SK-N-SH (cell line): Measurements from ENCODE around the gene MAST4. TPM values are rescaled to one million over a fixed set of nuclear protein-coding genes. Genes with fewer than 3 reads are reported as not detected.

Experiments
- CTCF ChIA-PET: fragments of 300-600, 350-600 bp; formaldehyde crosslinking; extraction: SDS; loops from one replicate; lab custom pipeline; 2021; lab: Yijun Ruan, JAX
- POLR2A ChIA-PET: fragments of 350-600 bp; sonication (Branson Sonifier 250); formaldehyde crosslinking; extraction: SDS; loops from one replicate; lab custom pipeline; 2020; ENCODE audit warnings: antibody characterized with exemption, inconsistent platforms; lab: Yijun Ruan, JAX
- DNase-seq: peaks from one replicate; pipeline ENCODE4 v3.0.0; 2012
- H2AFZ ChIP-seq: fragments of 200-600 bp; sonication (generic); 2 replicates; pipeline ENCODE4 v1.8.1; 2016; ENCODE audit warnings: antibody characterized with exemption, mild to moderate bottlenecking, low read depth
- H3F3A ChIP-seq: fragments of 200-600 bp; sonication (generic); replicated peaks from 2 replicates; pipeline ENCODE3; 2016; ENCODE audit warnings: antibody characterized with exemption, mild to moderate bottlenecking; ENCODE audit not compliant: insufficient read depth
- H3K27ac ChIP-seq, 2 experiments: fragments of 200-500 bp in 1 of 2; fragments of 200-600 bp in 1 of 2; sonication (Bioruptor generic) in 1 of 2; sonication (generic), shearing (Covaris generic) in 1 of 2; 2 replicates each; pipeline versions ENCODE4 v1.5.1 to v1.6.1; 2014 to 2016; ENCODE audit warnings: low read depth in 2 of 2, inconsistent platforms in 1 of 2, low read length in 1 of 2, mild to moderate bottlenecking in 1 of 2, mixed read lengths in 1 of 2
- H3K27me3 ChIP-seq: fragments of 200-600 bp; sonication (generic), shearing (Covaris generic); 2 replicates; pipeline ENCODE4 v1.6.1; 2016; ENCODE audit warnings: mixed run types; ENCODE audit not compliant: insufficient read depth
- H3K36me3 ChIP-seq, 2 experiments: fragments of 200-500 bp in 1 of 2; fragments of 200-600 bp in 1 of 2; sonication (Bioruptor generic) in 1 of 2; sonication (generic) in 1 of 2; replicated peaks in 1 of 2; 2 replicates each; pipeline versions ENCODE3 to v1.5.1; 2014 to 2016; ENCODE audit warnings: low read length in 1 of 2, mild to moderate bottlenecking in 1 of 2; ENCODE audit not compliant: insufficient read depth in 2 of 2, control insufficient read depth in 1 of 2
- H3K4me1 ChIP-seq, 2 experiments: fragments of 200-500 bp in 1 of 2; fragments of 200-600 bp in 1 of 2; sonication (Bioruptor generic) in 1 of 2; sonication (generic), shearing (Covaris generic) in 1 of 2; 2 replicates each; pipeline versions ENCODE4 v1.5.1 to v1.6.1; 2014 to 2016; ENCODE audit warnings: low read depth in 1 of 2, low read length in 1 of 2, mixed run types in 1 of 2; ENCODE audit not compliant: insufficient read depth in 2 of 2, control insufficient read depth in 1 of 2
- H3K4me2 ChIP-seq: fragments of 200-600 bp; sonication (generic), shearing (Covaris generic); 2 replicates; pipeline ENCODE4 v1.6.1; 2017; ENCODE audit warnings: mixed run types
- H3K4me3 ChIP-seq, 2 experiments: fragments of 200-500 bp in 1 of 2; fragments of 200-600 bp in 1 of 2; sonication (Bioruptor generic) in 1 of 2; sonication (generic), shearing (Covaris generic) in 1 of 2; 2 replicates each; pipeline versions ENCODE4 v1.5.1 to v1.8.1; 2014 to 2016; ENCODE audit warnings: low read depth in 2 of 2, inconsistent platforms in 1 of 2, low read length in 1 of 2, mild to moderate bottlenecking in 1 of 2, mixed read lengths in 1 of 2, moderate library complexity in 1 of 2
- H3K79me2 ChIP-seq: fragments of 200-600 bp; sonication (generic); 2 replicates; pipeline ENCODE4 v1.8.1; 2017; ENCODE audit warnings: mild to moderate bottlenecking; ENCODE audit not compliant: insufficient read depth
- H3K9ac ChIP-seq: fragments of 200-600 bp; sonication (generic); 2 replicates; pipeline ENCODE4 v1.6.1; 2017; ENCODE audit warnings: mixed run types
- H3K9me2 ChIP-seq: fragments of 200-600 bp; sonication (generic); 2 replicates; pipeline ENCODE4 v1.6.1; 2017; ENCODE audit warnings: mixed run types
- H3K9me3 ChIP-seq: fragments of 200-600 bp; sonication (generic); 2 replicates; pipeline ENCODE4 v1.6.1; 2017; ENCODE audit warnings: mixed run types, mild to moderate bottlenecking, moderate library complexity
- H4K20me1 ChIP-seq: fragments of 200-600 bp; sonication (generic); 2 replicates; pipeline ENCODE4 v1.6.1; 2017; ENCODE audit warnings: mild to moderate bottlenecking, mixed run types; ENCODE audit not compliant: insufficient read depth
- CHD2 ChIP-seq: fragments of 150-350 bp; IDR thresholded peaks from 2 replicates; pipeline ENCODE4 v1.6.1; 2018; ENCODE audit warnings: low read length; ENCODE audit not compliant: partially characterized antibody
- CTCF ChIP-seq: fragments of 200-600 bp; sonication (generic); IDR thresholded peaks from 2 replicates; pipeline ENCODE4 v1.6.1; 2017; ENCODE audit warnings: antibody characterized with exemption, mild to moderate bottlenecking, moderate library complexity
- ELF1 ChIP-seq: IDR thresholded peaks from 2 replicates; pipeline ENCODE4 v1.4.0; 2012
- FOXM1 ChIP-seq: IDR thresholded peaks from 2 replicates; pipeline ENCODE4 v1.4.0; 2012; ENCODE audit warnings: low read depth, mild to moderate bottlenecking
- IRF3 ChIP-seq: fragments of 150-350 bp; IDR thresholded peaks from 2 replicates; pipeline ENCODE4 v1.6.1; 2016; ENCODE audit warnings: mild to moderate bottlenecking, low read depth, low read length
- NFIC ChIP-seq: IDR thresholded peaks from 2 replicates; pipeline ENCODE4 v1.4.0; 2012; ENCODE audit warnings: borderline replicate concordance
- NRF1 ChIP-seq: IDR thresholded peaks from 2 replicates; pipeline ENCODE4 v1.6.1; 2012; ENCODE audit warnings: low read depth, mild to moderate bottlenecking, low read length
- PBX3 ChIP-seq: IDR thresholded peaks from 2 replicates; pipeline ENCODE4; 2012
- POLR2AphosphoS5 ChIP-seq: IDR thresholded peaks from 2 replicates; pipeline ENCODE4 v1.6.1; 2012; ENCODE audit warnings: low read depth, low read length
- RAD21 ChIP-seq: IDR thresholded peaks from 2 replicates; pipeline ENCODE4 v1.6.1; 2012; ENCODE audit warnings: mild to moderate bottlenecking, low read length
- RCOR1 ChIP-seq: fragments of 150-350 bp; IDR thresholded peaks from 2 replicates; pipeline ENCODE4 v1.6.1; 2017; ENCODE audit warnings: antibody characterized with exemption, low read length
- RXRA ChIP-seq: IDR thresholded peaks from 2 replicates; pipeline ENCODE4 v1.4.0; 2012; ENCODE audit warnings: low read depth, mild to moderate bottlenecking, borderline replicate concordance
- SIN3A ChIP-seq: IDR thresholded peaks from 2 replicates; pipeline ENCODE4 v1.6.1; 2012; ENCODE audit warnings: low read depth, mild to moderate bottlenecking, low read length, moderate library complexity, borderline replicate concordance
- SMC3 ChIP-seq: IDR thresholded peaks from 2 replicates; pipeline ENCODE4 v1.6.1; 2012; ENCODE audit warnings: low read depth, low read length, improper control_type of control experiment
- TCF12 ChIP-seq: IDR thresholded peaks from 2 replicates; pipeline ENCODE4 v1.4.0; 2012
- TEAD4 ChIP-seq: IDR thresholded peaks from 2 replicates; pipeline ENCODE4 v1.4.0; 2012; ENCODE audit warnings: mild to moderate bottlenecking, borderline replicate concordance; ENCODE audit not compliant: insufficient read depth
- USF1 ChIP-seq: IDR thresholded peaks from 2 replicates; pipeline ENCODE4 v1.4.0; 2012; ENCODE audit warnings: low read depth, borderline replicate concordance
- YY1 ChIP-seq: IDR thresholded peaks from 2 replicates; pipeline ENCODE4 v1.4.0; 2012; ENCODE audit warnings: low read depth, mild to moderate bottlenecking
- ZBTB33 ChIP-seq: IDR thresholded peaks from 2 replicates; pipeline ENCODE4 v1.4.0; 2012; ENCODE audit warnings: low read depth, borderline replicate concordance
- WGBS: methylation state at CpG from one replicate; pipeline ENCODE4 v1.1.6; 2017; ENCODE audit warnings: low lambda C conversion rate; 5-methylcytosine and 5-hydroxymethylcytosine counted together
- polyA plus RNA-seq, 3 experiments: library from polyadenylated mRNA; depleted of rRNA; stranded (reverse); fragments of >200 nt; gene quantifications; 2 replicates each; pipeline ENCODE4 v1.2.3, GENCODE V29; 2012

The MAST4 gene
- polyA plus RNA-seq, 1 of the 3 experiments (the other 2 are of a cell fraction) = 2.2 TPM

GRCh38 chr5:66840511-66841013 lies 244.4 kb downstream of the MAST4 start (continued):
- TF ChIP-seq CTCF = no peak

- H3K27me3 ChIP-seq = no peaks in the 10 kb centered on the region
- no peaks in the 10 kb centered on the region for H4K20me1 ChIP-seq
- H3K9ac ChIP-seq = no peak overlapping the region
- no peaks in the 10 kb centered on the region for H3K9me3 ChIP-seq
- WGBS = 37% methylated on average over 1 of the region's 1 CpG
- no peaks in the 10 kb centered on the region for H3K9me2 ChIP-seq
- no peak for DNase-seq
- H3K4me2 ChIP-seq = no peak overlapping the region
- TF ChIP-seq YY1 (no peak), TCF12 (no peak), NFIC (no peak), POLR2AphosphoS5 (no peak), ELF1 (no peak), PBX3 (no peak), SMC3 (no peak), USF1 (no peak)
- no peaks in the 10 kb centered on the region for H3F3A ChIP-seq
- H3K4me1 ChIP-seq = peaks cover 0 to 2% of the 10 kb centered on the region in 2 experiments; a peak in 2 of 4 replicates
- no peaks in the 10 kb centered on the region for H3K36me3 ChIP-seq
- no peak overlapping the region for H3K4me3 ChIP-seq
- no peak overlapping the region for H3K27ac ChIP-seq
- no peak overlapping the region for H2AFZ ChIP-seq
- CTCF ChIA-PET = no interaction called here
- POLR2A ChIA-PET = no interaction called here
- H3K79me2 ChIP-seq = no peaks in the 10 kb centered on the region
Measured at GRCh38 chr5:66841264-66841663, 245.1 kb downstream of the MAST4 start.

- Histone ChIP-seq H3F3A (no peaks in the 10 kb centered on the region), H4K20me1 (no peaks in the 10 kb centered on the region), H3K9me2 (no peaks in the 10 kb centered on the region), H3K27ac (no peak overlapping the region), H3K27me3 (no peaks in the 10 kb centered on the region), H2AFZ (no peak overlapping the region), H3K36me3 (no peaks in the 10 kb centered on the region), H3K4me2 (no peak overlapping the region), H3K9ac (no peak overlapping the region), H3K9me3 (no peaks in the 10 kb centered on the region), H3K4me1 (peaks cover 0 to 2% of the 10 kb centered on the region in 2 experiments; a peak in 2 of 4 replicates), H3K4me3 (no peak overlapping the region), H3K79me2 (no peaks in the 10 kb centered on the region)
- TF ChIP-seq RAD21 (no peak), RCOR1 (no peak), TEAD4 (no peak), IRF3 (no peak), CHD2 (no peak), ZBTB33 (no peak), RXRA (no peak), NRF1 (no peak), TCF12 (no peak), FOXM1 (no peak), SIN3A (no peak)
- WGBS = 93% methylated on average over 2 of the region's 2 CpGs
- CTCF ChIA-PET = interaction anchor here (1.5 to 3.1 kb wide), 2 partner anchors 12 to 28 kb away, joined by 4 to 9 read pairs; no protein-coding TSS in a partner anchor
- POLR2A ChIA-PET = no interaction called here
- no peak for DNase-seq
Measured at GRCh38 chr5:66842540-66842939, 246.3 kb downstream of the MAST4 start.
